GM21737 (cell line): ENCODE data around the gene EPB41L4B.
A peak's percentile ranks its signal among the peaks of the same experiment; 100 is the strongest.
"Not testable (repeated sequence)": the region's sequence is repeated elsewhere in the genome, so short reads cannot be mapped to it uniquely, and the experiment has no call there.

Source experiments
- ATAC-seq: cut with Tn5 transposase; IDR thresholded peaks from one replicate; pipeline ENCODE4 v1.9.1; 2021; ENCODE audit warnings: mild to moderate bottlenecking, moderate library complexity; ENCODE audit not compliant: unreplicated experiment

Gene EPB41L4B

DNA sequence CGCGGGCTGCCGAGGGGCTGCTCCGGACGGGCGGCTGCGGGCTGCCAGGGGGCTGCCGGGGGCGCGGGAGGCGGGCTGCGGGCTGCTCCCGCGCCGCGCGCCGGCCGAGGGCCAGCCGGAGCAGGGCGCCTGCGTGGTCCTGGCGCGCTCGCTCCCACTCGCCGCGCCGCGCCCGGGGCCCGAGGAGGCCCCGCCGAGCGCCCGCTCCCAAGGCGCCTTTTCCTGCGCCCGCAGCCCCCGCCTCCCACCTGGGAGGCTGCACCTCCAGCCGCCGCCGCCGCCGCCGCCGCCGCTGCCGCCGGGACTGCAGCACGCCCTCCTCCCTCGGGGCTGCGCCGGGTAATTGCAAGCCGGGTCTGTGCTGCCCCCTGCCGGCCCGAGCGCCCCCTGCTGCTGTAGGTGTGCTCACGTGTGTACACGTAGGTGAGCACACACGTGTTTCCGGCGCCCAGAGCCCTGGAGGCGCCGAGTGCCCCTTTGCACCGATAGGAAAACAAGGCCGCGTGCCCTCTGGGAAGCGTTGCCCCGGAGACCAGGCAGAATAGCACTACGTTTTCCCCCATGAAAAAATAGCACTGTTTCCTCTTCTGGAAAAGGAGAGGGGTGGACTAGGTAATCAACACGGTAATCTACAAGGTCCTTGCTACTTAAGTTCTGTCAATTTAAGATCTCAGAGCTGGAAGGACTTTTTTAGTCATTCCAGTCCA is at the start of gene EPB41L4B:
Gene EPB41L4B (minus strand): TSS at position 318 of the 707 bp plus-strand sequence. CDS start 613 bp downstream, outside the sequence.
- peak; percentile 94 for ATAC-seq

DNA sequence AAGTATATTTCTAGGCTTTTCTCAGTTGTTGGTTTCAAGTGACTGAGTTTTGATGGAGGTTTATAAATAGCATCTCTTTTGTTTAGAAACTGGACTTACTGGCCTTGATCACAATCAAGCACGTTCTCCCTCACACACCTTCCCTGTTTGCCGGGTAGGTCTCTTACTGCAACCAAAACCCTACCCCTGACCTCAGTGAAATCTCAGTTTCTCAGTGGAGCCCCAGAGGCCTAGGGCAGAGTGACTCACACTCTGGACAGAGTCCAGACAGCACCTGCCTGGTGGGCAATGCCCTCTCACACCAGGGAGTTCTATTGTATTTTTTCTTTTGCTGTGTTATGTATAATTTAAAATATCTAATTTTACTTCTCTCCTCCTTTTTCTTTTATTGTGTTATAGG is 48.4 kb upstream of the EPB41L4B start:
- ATAC-seq, result peak; percentile 86

DNA sequence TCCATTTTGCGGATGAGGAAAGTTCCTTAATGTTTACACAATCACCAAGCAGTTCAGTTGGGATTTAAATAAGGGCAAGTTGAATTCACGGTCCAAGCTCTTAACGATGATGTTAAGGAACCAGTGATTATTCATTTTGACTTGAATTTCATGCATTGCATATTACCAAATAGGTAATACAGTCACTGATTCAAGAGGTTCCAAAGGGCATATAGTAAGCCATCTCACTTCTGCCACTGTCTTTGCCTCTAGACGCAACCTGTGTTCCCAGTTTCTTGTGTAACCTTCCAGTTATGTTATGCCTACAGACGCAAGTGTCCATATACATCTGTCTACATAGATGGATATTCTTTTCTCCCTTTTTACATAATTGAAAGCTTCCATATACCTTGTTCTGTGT is 39.9 kb upstream of the EPB41L4B start:
- no peak for ATAC-seq

DNA sequence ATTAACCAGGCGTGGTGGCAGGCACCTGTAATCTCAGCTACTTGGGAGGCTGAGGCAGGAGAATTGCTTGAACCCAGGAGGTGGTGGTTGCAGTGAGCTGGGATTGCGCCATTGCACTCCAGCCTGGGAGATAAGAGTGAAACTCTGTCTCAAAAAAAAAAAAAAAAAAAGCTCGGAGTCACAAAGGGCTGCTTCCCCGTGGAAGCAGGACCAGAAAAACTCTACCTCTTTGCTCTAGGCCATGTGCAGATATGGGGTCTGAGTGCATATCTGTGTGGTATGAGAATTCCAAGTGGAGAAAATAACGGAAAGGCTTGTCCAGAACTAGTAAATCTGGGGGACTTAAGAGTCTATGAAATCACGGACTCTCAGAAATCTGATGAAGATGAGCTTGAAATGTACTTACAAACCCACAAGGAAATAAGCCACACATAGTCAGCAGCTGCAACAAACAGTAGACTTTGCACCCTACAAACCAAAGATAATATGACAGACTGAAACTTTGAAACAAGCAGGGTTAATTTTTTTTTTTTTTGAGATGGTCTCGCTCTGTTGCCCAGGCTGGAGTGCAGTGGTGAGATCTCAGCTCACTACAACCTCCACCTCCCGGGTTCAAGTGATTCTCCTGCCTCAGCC is 38.2 kb upstream of the EPB41L4B start:
- not testable (repeated sequence) for ATAC-seq

DNA sequence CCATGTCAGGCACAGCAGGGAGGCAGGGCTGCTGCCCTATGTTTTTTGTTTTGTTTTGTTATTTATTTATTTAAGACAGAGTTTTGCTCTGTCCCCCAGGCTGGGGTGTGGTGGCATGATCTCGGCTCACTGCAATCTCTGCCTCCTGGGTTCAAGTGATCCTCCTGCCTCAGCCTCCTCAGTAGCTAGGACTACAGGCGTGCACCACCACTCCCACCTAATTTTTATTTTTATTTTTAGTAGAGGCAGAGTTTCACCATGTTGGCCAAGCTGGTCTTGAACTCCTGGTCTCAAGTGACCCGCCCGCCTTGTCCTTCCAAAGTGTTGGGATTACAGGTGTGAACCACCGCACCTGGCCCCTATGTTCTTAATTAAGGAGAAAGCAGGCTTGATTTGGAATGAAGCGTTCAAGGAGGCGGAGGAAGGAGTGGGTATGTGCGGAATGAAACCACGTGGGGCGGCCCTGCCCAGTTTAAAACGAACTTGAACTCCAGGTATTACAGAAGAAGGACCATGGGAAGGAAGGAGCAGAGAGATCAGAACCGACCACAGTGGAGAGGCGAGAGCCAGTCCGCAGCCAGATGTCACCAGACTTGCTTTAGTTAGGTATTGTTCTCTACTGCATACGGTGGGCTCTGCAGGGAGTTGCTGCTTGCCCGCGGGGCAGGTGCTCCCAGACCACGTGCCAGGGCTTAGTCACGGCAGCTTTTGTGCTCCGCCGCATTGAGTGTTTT is 34.9 kb upstream of the EPB41L4B start:
- ATAC-seq, result no peak

DNA sequence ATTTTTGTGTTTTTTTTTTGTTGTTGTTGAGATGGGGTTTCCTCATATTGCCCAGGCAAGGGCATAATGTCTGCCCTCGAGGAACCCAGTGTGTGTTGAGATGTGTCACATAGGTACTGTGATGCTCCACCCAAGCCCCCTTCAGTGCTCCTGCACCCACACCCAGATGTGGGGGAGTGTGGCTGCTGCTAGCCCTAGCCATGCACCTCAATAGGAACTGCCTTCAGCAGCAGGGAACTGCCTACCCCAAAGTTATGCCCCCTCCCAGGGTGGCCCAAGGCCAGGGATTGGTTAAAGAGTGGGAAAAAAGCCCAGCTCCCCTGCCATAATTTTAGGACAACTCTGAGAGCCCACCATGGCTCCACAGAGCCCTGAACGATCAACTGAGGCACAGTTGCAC is 33.3 kb upstream of the EPB41L4B start:
- ATAC-seq, result no peak

DNA sequence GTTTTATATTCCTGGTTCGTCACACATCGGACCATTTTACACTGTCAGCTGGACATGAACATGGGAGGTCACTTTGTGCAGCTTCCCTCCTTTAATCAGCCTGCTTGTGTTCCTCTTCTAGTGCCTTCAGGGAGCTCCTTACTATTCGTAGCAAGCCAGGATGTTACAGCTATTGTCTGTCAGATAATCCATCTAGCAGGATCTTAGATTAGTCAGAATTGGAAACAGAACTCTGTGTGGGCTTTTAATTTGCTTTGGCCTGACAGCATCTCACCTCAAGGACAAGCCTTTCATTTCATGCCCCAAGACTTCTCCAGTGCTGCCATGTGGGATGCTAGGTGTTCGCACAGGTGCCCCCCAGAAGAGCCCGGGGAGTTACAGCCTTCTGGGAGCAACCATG is 30.2 kb upstream of the EPB41L4B start:
- ATAC-seq, result no peak

DNA sequence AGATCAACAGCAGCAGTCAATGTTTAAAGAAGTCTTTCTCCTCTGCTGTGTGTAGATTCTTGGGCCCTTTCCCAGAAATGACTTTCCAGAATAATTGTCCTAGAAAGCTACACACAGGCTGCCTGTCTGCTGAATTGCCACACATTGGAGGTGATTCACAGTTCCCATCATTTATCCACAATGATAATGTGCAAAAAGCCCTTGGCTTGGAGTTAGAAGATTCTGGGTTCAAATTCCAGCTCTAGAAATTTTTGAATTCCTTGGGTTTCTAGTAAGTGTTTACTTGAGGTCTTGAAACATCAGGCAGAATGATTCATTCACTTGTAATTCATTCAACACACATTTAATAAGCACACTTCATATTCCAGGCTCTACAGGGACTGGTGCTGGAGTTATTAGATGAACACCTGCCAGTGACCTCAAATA is 28.6 kb upstream of the EPB41L4B start:
- no peak for ATAC-seq

DNA sequence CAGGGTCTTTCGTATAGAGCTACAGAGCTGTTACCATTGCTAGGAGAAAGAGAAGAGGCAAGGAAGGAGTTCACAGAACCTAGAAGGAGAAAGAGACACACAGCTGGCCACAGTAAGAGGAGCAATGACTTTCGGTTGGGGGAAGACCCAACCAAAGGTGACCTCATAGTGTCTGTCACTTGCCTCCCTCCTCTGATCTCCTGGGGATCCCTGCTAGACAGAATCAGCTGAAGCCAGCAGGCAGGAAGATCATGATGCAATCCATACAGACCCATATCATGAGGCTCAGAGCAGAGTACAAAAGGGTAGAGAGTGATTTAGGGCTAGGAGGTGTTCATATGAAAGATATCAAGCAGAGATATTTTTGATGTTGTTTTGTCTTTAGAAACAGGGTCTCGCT is 26.0 kb upstream of the EPB41L4B start:
- no peak for ATAC-seq

DNA sequence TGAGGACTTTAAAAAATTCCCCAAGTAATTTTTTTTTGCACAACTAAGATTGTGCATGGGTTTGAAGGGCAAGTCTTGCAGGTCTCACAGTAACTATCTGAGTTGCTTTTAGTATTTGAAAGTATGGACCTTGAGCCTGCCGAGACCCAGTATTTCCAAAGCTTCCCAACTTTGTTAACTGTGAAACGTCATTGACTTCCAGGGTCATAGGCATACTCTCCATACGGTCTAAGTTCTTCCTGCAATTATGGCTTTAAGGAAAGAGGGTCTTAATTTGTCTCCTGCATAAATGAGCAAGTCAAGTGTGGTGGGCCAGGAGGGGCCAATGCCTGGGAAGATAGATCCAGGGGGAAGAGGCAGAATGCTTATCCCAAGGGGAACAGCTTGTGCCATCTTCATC is 24.0 kb upstream of the EPB41L4B start:
- ATAC-seq, result no peak

DNA sequence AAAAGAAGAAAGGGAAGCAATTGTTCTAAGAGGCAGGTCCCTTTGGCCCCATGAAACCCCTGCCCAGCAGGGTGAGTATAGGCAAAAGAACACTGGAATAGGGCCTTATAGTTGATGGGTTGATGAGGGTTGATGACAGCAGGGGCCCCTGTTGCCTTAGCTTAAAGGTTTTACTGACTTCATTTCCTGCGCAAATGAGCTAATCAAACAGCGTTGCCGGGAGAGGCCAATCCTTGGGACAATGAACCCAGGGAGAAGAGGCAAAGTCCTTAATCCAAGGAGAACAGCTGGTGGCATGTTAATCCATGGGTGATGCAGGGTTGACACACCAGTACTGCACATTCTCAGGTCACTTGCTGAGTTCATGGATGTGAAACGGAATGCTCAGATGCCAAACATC is 22.0 kb upstream of the EPB41L4B start:
- ATAC-seq, result no peak

DNA sequence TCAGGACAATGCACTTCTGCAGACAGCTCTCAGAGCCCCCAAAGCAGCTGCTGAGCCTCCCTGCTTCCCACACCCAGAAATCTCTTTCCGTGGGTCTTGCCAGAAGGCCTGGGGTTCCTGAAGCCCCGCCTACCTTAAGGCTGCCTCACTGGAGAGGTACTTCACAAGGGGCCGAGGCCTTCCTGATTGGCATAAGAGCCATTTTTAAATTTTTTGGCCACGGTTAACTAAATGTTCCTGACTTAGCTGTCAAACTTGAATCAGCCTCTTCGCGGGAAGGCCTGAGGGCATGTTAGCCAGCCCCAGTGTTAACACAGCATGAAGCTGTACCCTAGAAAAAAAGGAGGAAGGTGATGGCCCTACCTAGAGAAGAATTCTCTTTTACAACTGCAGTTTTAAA is 20.7 kb upstream of the EPB41L4B start:
- no peak for ATAC-seq

DNA sequence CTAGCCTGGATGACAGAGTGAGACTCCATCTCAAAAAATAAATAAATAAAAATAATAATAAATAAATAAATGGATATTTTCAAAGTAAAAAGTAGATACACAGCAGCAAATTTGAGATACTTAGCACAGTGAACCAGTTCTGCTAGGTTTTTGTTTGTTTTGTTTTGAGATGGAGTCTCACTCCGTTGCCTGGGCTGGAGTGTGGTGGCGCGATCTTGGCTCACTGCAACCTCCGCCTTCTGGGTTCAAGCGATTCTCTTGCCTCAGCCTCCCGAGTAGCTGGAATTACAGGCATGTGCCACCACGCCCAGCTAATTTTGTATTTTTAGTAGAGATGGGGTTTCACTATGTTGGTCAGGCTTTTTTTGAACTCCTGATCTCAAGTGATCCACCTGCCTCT is 20.1 kb upstream of the EPB41L4B start:
- ATAC-seq, result not testable (repeated sequence)

DNA sequence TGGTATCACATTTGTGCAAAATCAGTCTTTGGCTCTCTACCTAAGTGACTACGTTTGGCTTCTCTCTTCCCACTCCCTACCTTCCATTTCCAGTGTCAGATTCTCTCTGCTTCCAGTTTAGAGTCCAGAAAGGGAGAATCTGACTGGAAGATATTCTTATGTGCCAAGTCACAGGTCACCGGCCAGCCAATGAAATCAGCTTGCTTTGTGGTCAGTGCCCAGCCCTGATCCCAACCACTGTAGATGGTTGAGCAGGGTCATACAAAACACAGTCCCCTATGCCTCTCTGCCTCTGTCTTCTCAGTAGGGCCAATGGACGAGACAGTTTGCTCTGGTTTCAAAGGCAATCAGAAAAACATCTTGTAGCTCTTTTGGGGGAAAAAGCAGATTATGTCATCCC is 15.6 kb upstream of the EPB41L4B start:
- ATAC-seq, result no peak

DNA sequence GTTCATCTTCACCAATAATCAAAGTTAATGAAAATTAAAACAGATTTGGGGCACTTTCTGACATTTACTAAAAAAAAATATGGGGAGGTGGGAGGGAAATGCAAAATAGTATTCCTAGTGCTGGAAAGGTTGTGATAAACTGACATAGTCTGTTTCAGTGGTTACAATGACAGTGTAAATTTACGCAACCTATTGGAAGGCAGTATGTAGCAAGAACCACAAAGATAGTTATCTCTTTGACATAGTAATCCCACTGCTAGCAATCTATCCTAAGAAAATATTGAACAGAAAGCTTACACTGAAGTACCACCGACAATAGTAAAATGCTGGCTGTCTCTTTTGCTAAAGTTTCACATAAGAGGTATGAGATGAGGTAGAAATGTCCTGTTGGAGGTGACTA is 15.1 kb upstream of the EPB41L4B start:
- ATAC-seq, result no peak

DNA sequence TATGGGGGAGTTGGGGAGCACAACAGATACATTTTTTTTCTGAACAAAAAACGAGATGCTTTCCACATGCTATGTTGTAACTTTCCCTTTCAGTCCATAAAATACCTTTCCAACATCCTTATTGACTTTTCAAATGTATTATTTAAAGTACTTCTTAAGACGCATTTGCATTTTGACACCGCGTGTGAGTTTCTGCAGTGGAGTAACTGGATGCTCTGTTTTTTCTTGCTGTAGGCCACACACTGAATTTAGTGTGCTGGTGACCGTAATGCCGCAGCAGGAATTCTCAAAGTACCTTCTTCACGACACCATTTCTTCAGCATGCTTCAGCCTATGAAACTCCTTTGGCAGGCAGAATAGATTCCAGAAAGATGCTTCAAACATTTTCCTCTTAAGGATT is 14.3 kb upstream of the EPB41L4B start:
- ATAC-seq, result no peak

DNA sequence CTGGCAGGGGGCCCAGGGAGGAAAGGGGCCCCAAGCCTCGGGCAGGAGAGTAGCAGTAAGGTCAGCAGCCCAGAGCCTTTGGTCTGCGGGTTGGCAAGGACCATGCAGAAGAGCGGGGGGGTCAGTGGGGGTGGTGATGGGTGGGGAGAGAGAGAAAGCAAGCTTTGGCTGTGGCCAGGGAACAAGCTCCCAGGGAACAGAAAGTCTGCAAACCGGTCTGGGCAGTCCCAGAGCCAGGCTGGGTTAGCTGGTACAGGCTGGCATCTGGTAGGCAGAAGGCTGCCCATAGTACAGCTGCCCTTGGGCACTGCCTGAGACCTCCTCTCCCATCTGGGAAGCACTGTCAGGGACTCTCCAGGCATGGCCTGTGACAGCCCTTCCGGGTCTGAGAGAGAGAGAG is 10.5 kb upstream of the EPB41L4B start:
- no peak for ATAC-seq

DNA sequence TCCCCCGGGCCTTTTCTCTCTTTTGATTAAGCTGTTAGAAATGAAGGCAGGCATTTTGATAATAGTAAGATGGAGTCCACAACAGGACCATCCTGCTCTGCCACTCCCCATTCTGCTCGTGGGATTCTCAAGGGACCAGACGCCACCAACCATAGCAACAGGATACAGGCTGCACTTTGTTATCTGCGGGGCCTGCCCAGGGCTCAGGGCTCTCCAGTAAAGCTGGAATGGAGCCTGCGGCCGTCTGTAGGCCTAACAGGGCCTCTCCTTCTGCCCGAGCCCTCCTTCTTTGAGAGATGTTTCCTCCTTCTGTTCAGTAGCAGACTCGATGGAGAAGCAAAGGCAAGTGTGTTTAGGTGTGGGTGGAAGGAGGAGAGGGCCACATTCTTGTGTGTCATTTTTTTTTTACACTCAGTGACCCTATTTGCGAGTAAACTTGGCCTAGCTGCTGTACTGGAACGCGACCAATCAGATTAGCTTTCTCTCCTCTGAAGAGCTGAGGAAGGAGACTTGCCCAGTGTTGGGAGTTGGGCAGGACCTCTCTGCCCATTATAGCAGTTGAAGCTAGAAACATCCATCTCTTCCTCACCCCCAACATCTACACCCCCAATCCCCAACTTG is 8.9 kb upstream of the EPB41L4B start:
- no peak for ATAC-seq

DNA sequence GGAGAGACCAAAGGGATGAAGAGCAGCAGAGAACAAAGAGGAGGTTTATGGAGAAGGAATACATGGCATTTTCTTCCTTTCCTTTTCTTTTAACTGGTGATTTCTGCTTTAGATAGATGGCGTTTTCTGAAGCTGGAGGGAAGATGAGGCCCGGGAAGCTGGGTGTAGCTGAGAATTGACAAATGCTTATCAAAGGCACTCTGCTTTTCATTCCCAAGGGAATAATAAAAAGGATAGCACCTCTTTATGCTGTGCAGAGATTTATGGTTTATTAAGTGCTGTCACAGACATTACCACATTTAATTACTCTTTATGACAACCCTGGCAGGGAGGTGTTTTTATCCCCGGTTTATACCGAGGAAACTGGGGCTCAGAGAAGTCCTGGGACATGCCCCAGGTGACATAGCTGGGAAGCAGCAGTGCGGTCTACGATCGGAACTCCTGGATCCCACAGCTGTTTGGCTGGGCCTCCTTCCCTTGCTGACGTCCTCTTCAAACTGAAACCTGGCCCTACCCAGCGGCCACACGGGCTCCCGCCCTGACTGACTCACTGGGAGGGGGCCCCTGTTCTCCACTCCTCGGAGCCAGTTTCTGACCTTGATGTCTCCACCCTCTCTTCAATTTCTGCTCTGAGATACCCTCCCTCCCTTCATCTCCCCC is 8.2 kb upstream of the EPB41L4B start:
- no peak for ATAC-seq

DNA sequence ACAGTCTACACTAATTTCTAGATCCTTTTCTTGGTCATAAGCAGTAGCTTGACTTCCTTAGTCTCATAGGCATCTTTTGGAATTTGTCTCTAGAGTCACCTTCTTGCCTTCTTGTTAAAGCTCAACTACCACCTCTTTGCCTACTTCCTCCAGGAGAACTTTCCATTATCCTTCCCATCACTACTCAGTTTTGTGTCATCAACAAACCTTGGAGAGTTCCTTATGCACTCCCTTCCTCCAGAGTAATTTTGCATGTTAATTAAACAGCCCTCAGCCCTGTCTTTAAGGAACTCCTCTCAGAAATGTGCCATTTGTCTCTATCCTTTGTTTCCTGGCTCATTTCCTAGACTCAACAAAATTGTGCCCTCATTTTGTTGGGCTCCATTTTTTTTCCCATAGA is 4.2 kb upstream of the EPB41L4B start:
- ATAC-seq, result no peak

DNA sequence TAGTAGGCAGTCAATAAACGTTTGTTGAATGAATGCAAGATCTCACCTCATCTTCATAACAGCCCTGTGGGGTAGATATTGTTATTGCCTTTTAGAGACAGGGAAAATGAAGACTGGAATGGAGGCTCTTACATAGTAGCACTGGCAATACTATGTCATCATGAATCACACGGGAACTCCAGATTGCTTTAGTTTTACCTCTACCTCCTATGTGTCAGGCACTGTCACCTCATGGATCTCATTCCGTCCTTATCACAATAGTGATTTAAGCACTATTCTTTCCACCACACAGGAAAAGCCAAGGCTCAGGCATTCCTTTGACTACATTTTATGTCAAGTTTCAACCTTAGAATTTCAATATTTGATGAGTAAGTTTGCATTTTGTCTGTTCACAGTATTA is 2.9 kb upstream of the EPB41L4B start:
- ATAC-seq, result no peak
